Measurements from ENCODE around the gene ABCA7. TPM values are rescaled to one million over a fixed set of nuclear protein-coding genes. Genes with fewer than 3 reads are reported as not detected.
"Not testable (repeated sequence)": the region's sequence is repeated elsewhere in the genome, so short reads cannot be mapped to it uniquely, and the experiment has no call there.

The ABCA7 gene
- total RNA-seq, 1 donor from 2014 or later, result 10.5 TPM

GRCh38 chr19:1107661-1108261, 67.9 kb downstream of the ABCA7 start:
- intact Hi-C loops (cut with DNase I), result no loop called here
- no peak for DNase-seq (ENCODE audit: low spot score)

DNA sequence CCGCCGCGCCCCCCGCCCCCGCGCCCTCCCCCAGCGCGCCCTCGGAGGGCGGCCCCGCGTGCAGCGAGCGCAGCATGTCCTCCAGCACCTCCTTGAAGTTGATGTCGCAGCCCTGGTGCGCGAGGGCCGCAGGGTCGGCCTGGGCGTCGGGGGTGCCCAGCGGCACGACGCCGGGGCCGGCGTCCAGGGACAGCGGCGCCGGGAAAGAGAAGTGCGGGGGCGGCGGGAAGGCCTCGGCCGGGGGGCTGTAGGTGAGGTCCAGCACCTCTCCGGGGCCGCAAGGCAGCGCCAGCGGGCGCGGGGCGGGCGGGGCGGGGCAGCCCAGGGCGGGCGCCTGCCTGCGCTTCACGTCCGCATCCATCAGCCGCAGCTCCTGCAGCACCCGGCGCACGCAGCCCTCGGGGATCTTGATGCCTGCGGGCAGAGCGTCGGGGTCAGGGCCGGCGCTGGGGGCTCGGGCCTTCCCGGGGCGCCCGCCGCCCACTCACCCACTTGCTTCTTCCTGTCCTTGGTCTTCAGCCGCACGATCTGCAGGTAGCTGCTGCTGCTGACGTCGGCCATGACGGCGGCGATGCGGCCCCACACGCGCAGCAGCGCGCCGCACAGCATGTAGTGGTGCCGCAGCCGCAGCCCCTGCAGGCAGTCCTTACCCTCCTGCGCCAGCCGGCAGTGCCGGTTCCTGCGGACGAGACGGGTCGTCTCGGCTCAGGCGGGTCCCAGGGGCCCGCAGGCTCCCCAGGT, 68.6 kb downstream of the ABCA7 start:
- DNase-seq (ENCODE audit: low spot score), result no peak
- intact Hi-C loops (cut with DNase I), result no loop called here

DNA sequence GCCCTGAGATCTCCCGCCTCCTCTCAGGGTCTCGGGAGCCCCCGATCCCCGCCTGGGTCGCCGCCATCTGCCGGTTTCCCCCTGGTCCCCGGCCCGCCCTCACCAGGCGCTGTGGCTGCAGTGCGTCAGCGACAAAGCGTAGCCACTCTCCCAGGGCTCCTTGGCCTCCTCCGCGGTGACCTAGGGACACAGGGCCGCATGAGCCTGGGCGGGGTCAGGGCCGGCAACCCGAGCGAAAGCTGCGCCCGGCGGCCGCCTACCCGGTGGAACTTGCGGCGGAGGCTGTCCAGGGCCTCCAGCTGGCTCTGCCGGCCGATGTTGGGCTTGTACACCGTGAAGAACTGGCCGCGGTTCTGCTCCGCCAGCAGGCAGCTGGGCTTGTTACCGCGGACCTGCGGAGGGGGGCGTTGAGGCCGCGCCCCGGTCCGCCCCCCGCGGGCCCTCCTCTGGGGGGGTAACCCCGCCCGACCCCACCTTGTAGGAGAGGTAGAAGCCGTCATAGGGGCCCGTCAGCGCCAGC, 69.2 kb downstream of the ABCA7 start:
- DNase-seq (ENCODE audit: low spot score), result no peak
- intact Hi-C loops (cut with DNase I), result no loop called here

- DNase-seq (ENCODE audit: low spot score), result no peak
- intact Hi-C loops (cut with DNase I), result loop anchor here (5.0 kb wide), 1 partner anchor 82 kb away; no protein-coding TSS in a partner anchor
Observed at GRCh38 chr19:1109697-1110671, 70.1 kb downstream of the ABCA7 start.

DNA sequence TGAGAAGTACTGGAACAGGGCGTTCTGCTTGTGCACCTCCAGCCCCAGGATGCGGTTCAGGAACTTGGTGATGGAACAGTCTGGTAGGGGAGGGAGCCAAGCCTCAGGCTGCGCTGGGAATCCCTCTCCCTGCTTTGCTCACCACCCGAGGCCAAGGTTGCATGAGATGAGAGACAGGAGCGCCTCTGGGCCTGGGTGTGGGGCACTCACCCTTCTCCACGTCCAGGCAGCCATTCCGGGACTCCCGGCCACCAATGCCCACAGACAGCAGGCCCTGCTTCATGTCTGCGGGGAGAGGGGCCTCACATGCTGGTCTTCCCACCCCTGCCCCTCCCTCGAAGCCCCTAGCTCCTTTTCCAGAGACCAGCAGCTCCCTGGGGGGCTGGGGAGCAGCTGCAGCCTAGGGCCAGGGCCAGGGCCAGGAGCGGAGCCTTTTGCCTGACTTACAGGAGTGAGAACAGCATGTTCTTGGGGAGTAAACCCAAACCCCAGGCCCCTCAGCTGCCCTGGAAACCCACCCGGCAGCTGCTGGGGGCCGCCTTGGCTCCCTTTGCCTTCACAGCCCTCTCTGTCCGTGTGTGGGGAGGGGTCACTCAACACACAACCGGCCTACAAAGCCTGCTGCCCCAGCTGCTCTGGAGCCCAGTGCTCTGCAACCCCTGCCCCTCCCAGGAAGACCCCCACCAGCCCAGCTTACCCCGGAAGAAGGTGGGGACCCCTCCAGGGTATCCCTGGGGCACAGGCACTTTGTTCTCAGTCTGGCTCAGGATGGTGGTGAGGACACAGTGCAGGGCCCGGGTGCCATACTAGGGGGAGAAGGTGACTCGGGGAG, 71.1 kb downstream of the ABCA7 start:
- no peak for DNase-seq (ENCODE audit: low spot score)
- intact Hi-C loops (cut with DNase I), result loop anchor here (5.0 kb wide), 1 partner anchor 81 kb away; no protein-coding TSS in a partner anchor

DNA sequence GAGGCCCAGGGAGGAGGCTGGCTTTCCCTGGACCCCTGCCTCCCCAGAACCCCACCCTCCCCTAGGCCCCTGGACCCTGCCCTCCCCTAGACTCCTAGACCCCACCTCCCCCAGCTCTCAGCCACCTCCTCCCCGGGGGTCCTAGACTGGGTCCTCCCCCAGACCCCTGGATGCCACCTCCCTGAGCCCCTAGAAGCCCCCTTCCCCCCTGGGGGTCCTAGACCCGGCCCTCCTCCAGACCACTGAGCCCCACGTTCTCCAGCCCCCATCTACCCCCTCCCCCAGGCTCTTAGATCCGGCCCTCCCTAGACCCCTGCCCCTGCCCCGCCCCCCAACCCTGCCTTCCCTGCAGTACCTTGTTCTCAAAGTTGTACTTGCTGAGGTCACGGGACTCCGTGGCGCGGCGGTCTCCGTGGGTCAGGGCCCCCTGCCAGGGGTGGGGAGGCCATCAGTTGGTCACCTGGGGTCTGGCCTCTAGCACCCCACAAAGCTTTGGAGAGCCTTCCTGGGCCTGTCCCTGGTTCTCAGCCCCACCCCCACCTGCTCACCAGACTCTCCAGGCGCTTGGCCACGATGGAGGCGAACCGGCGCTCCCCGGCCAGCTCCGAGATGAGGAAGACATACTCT, 71.8 kb downstream of the ABCA7 start:
- intact Hi-C loops (cut with DNase I), result loop anchor here (5.0 kb wide), 1 partner anchor 81 kb away; no protein-coding TSS in a partner anchor
- DNase-seq (ENCODE audit: low spot score), result no peak

GRCh38 chr19:1112268-1113029, 72.5 kb downstream of the ABCA7 start:
- DNase-seq (ENCODE audit: low spot score), result no peak
- intact Hi-C loops (cut with DNase I), result loop anchor here (5.0 kb wide), 1 partner anchor 80 kb away; no protein-coding TSS in a partner anchor

DNA sequence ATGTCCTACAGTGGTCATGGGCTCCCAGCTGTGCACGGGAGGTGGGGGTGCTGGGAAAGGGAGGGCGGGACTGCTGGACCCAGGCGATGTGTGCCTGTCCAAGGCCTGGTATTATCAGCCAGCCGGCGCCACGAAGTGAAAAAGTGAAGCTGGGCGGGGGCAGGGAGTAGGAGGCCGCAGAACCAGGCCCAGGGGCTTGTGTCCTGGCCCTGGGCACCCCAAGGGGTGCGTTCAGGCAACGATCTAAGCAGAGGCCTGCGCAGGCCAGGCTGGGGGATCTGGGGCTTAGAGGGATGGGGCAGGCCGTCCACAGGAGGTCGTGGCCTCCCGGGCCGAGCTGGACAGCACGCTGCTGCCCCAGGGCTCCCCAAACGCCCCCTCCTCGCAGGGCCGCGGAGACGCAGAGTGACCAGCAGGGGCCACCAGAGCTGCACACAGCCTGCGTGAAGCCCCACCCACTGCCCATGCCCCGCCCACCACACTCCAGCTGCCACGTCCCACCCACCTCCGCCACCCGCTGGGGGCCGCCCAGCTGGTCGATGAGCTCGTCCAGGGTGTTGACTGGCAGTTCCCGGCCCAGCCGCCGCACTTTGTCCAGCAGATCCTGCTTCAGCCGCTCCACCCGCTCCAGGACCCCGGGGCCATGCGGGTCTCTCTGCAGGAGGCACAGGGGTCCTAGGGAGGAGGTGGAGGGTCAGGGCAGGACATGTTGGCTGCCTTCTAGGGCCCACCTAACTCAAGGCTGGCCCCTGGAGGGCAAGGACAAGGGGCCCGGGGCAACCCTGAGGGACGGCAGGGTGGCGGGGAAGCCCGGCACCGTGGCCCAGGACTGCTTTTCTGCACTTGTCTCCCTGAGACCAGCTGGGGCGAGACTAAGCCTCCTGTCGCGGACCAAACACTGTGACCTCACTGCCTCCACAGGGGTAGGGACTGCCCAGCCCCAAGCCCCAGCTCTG, 73.4 kb downstream of the ABCA7 start:
- intact Hi-C loops (cut with DNase I), result loop anchor here (5.0 kb wide), 1 partner anchor 79 kb away; no protein-coding TSS in a partner anchor
- peak; percentile 95 for DNase-seq (ENCODE audit: low spot score)

- intact Hi-C loops (cut with DNase I), result loop anchor here (5.0 kb wide), 1 partner anchor 78 kb away; no protein-coding TSS in a partner anchor
- no peak for DNase-seq (ENCODE audit: low spot score)
Observed at GRCh38 chr19:1113986-1114483, 74.1 kb downstream of the ABCA7 start.

- intact Hi-C loops (cut with DNase I), result loop anchor here (5.0 kb wide), 1 partner anchor 78 kb away; no protein-coding TSS in a partner anchor
- DNase-seq (ENCODE audit: low spot score), result not testable (repeated sequence)
Observed at GRCh38 chr19:1114728-1115127, 74.8 kb downstream of the ABCA7 start.

Other genes with a start within 250 kb of the ABCA7 start
- 76.9 TPM for gene PTBP1, start 242.7 kb upstream of the ABCA7 start, total RNA-seq
- gene PLPPR3, start 218.2 kb upstream of the ABCA7 start, total RNA-seq, result not detected
- gene AZU1, start 212.3 kb upstream of the ABCA7 start, total RNA-seq, result 1.1 TPM
- 0.62 TPM for gene PRTN3, start 199.1 kb upstream of the ABCA7 start, total RNA-seq
- 0.54 TPM for gene ELANE, start 187.8 kb upstream of the ABCA7 start, total RNA-seq
- gene CFD, start 180.4 kb upstream of the ABCA7 start, total RNA-seq, result 31.0 TPM
- gene MED16, start 146.9 kb upstream of the ABCA7 start, total RNA-seq, result 27.0 TPM
- not detected for gene RNU6-9, start 146.6 kb upstream of the ABCA7 start, total RNA-seq
- gene R3HDM4, start 126.9 kb upstream of the ABCA7 start, total RNA-seq, result 24.5 TPM
- not detected for gene KISS1R, start 122.8 kb upstream of the ABCA7 start, total RNA-seq
- gene ARID3A, start 114.1 kb upstream of the ABCA7 start, total RNA-seq, result 7.8 TPM
- 17.6 TPM for gene WDR18, start 55.8 kb upstream of the ABCA7 start, total RNA-seq
- not detected for gene GRIN3B, start 39.7 kb upstream of the ABCA7 start, total RNA-seq
- 125 TPM for gene TMEM259, start 19.0 kb upstream of the ABCA7 start, total RNA-seq
- not detected for gene RNU6-2, start 18.6 kb upstream of the ABCA7 start, total RNA-seq
- gene CNN2, start 13.5 kb upstream of the ABCA7 start, total RNA-seq, result 44.8 TPM
- 3.7 TPM for gene ARHGAP45, start 27.1 kb downstream of the ABCA7 start, total RNA-seq
- 125 TPM for gene POLR2E, start 55.3 kb downstream of the ABCA7 start, total RNA-seq
- 243 TPM for gene GPX4, start 63.9 kb downstream of the ABCA7 start, total RNA-seq
- 37.3 TPM for gene SBNO2, start 134.2 kb downstream of the ABCA7 start, total RNA-seq
- gene STK11, start 165.7 kb downstream of the ABCA7 start, total RNA-seq, result 49.7 TPM
- 1.9 TPM for gene CBARP, start 197.9 kb downstream of the ABCA7 start, total RNA-seq
- 486 TPM for gene ATP5F1D, start 201.6 kb downstream of the ABCA7 start, total RNA-seq
- 97.5 TPM for gene MIDN, start 208.5 kb downstream of the ABCA7 start, total RNA-seq
- 318 TPM for gene CIRBP, start 229.2 kb downstream of the ABCA7 start, total RNA-seq
- gene FAM174C, start 235.4 kb downstream of the ABCA7 start, total RNA-seq, result 20.0 TPM
- not detected for gene EFNA2, start 245.8 kb downstream of the ABCA7 start, total RNA-seq

Data from cardiac septum (tissue), 1 donor.